BE2C (cell line): ENCODE data around the gene ASPG.

Experiments used
- DNase-seq: peaks from one replicate; pipeline ENCODE4 v3.0.0-alpha.2; 2020
- H3K27me3 ChIP-seq: fragments of 250-450 bp; sonication (Bioruptor Pico); 2 replicates; pipeline ENCODE4 v1.5.1; 2020; ENCODE audit warnings: mild to moderate bottlenecking
- H3K36me3 ChIP-seq: fragments of 250-450 bp; sonication (Bioruptor Pico); 2 replicates; pipeline ENCODE4 v1.5.1; 2020; ENCODE audit warnings: mild to moderate bottlenecking
- H3K4me1 ChIP-seq: fragments of 250-450 bp; sonication (Bioruptor Pico); 2 replicates; pipeline ENCODE4 v1.5.1; 2020
- H3K4me3 ChIP-seq: 2 replicates; pipeline ENCODE4 v1.5.1; 2011; ENCODE audit warnings: low read depth, low read length
- H3K9me3 ChIP-seq: fragments of 250-450 bp; sonication (Bioruptor Pico); 2 replicates; pipeline ENCODE4 v1.5.1; 2020
- TF ChIP-seq, protein P1 (sequence below): IDR thresholded peaks from 2 replicates; pipeline ENCODE4 v1.5.1; 2012; ENCODE audit warnings: mild to moderate bottlenecking, low read depth, low read length

Gene ASPG

DNA sequence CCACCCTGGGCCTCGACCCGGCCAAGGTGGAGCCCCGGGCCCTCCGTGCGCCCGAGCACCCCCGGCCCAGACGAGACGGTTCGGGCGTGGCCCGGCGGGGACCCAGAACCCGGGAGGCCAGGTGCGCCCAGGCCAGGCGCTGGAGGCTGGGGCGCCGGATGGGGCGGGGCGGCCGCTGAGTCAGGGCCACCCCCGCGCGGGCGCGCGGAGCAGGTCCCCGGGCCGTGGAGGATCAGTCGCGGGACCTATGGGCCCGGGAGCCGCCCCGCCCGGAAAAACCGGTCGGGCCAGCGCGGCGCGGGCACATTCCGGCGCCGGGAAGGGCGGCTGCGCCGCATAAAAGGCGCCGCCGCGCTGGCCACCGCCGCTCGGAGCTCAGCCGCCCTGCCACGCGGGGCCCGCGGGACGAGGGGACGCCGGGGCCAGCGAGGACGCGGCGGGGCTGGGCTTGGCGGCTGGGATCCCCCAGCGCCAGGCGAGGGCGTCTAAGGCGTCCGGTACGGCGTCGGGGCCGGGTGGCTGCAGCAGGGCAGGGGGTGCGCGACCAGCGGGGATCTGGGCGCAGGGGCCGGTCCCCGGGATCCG, 31.3 kb downstream of the ASPG start:
- no peaks in the 10 kb centered on the region for H3K9me3 ChIP-seq
- peaks cover 21% of the 10 kb centered on the region for H3K27me3 ChIP-seq
- TF ChIP-seq, protein P1, sequence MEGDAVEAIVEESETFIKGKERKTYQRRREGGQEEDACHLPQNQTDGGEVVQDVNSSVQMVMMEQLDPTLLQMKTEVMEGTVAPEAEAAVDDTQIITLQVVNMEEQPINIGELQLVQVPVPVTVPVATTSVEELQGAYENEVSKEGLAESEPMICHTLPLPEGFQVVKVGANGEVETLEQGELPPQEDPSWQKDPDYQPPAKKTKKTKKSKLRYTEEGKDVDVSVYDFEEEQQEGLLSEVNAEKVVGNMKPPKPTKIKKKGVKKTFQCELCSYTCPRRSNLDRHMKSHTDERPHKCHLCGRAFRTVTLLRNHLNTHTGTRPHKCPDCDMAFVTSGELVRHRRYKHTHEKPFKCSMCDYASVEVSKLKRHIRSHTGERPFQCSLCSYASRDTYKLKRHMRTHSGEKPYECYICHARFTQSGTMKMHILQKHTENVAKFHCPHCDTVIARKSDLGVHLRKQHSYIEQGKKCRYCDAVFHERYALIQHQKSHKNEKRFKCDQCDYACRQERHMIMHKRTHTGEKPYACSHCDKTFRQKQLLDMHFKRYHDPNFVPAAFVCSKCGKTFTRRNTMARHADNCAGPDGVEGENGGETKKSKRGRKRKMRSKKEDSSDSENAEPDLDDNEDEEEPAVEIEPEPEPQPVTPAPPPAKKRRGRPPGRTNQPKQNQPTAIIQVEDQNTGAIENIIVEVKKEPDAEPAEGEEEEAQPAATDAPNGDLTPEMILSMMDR = no peak
- no peaks in the 10 kb centered on the region for H3K4me1 ChIP-seq
- H3K36me3 ChIP-seq = no peaks in the 10 kb centered on the region
- peak overlapping the region; percentile 26 for H3K4me3 ChIP-seq
- peak; percentile 13 for DNase-seq

DNA sequence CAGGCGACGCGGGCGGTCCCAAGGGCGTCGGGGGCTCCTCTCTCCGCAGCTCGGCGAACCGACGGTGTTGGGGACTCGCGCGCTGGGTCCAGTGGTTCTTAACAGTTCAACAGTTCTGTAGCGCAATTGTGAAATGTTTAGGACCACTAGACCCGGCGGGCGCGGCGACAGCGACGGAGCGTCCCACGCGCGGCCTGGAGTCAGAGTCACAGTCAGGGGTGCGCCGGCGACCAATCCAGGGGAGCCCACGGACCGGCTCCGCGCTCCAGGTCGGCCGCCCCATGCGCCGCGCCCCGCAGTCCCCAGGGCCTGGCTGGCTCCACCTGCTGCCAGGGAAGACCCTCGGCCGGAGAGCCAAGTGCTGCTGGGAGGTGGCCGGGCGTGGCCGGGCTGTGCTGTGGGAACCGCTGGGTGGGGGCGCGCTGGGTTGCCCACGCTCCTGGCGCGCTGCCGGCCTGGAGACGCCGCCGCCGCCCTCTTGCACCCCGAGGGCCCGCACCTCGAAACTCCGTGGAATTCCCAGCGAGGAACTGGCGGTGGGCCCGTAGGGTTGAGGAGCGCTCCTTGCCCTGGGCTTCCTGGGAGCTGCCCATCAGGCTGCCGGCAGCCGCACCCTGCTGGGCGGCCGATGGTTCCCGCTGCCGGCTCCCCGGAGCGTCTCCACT, 32.0 kb downstream of the ASPG start:
- Histone ChIP-seq H3K9me3 (no peaks in the 10 kb centered on the region), H3K4me3 (no peak overlapping the region), H3K27me3 (peaks cover 21% of the 10 kb centered on the region), H3K4me1 (no peaks in the 10 kb centered on the region), H3K36me3 (no peaks in the 10 kb centered on the region)
- DNase-seq = peak; percentile 12
- TF ChIP-seq, protein P1 = no peak

DNA sequence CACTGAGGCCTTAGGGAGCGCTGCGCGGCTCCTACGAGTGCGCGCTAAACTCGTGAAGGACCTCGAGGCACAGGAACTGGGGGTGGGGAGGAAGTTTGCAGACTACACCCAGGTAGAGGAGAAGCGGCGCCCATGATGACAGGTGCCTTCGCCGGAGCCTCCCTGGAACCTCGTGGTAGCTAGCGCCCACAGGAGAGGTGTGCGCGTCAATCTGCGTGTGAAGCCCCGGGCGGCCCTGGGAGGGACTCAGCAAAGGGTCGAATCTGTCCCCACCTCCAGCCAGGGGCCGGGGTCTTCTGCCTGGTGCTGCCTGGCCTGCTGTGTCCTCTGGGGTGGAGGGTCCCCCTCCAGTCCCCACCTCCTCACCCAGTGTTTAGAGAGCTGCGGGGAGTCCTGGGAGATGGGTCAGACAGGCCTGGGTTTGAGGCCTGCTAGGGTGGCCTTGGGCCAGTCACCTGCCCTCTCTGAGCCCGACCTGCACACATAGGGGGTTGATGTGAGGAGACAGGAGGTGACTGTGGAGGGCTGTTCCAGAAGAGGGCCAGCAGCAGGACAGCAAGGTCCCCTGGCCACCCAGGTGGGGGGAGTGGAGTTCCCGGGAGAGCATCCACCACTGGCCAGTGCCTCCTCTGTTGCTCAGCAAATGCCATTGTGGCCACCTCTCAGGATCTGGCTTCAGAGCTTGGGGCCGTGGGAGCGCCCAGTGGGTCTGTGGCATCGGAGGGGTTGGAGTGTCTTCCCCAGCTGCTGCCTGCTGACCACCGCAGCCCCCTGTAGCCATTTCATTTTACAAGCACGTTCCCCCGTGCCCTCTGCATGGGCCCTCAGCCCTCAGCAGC, 32.7 kb downstream of the ASPG start:
- no peak overlapping the region for H3K4me3 ChIP-seq
- peak; percentile 9 for DNase-seq
- TF ChIP-seq, protein P1 = no peak

DNA sequence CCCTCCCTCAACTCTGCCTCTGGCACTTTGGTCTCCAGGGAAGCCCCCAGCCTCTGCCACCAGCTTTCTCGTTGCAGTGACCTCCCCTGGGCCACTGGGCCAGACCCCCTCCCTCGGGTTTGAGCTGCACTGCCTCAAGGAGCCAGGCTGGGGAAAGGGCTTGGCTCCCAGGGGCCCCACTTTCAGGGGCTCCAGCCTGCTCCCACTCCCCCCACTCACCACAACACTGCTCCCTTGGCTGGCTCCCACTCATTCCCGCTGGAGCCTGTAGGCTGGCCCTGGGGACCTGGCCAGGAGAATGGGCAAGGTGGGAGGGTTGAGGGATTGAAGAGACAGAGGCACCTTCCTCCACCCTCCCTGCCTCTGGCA, 33.6 kb downstream of the ASPG start:
- Histone ChIP-seq H3K36me3 (no peaks in the 10 kb centered on the region), H3K27me3 (peaks cover 21% of the 10 kb centered on the region), H3K4me3 (no peak overlapping the region), H3K9me3 (peaks cover 2% of the 10 kb centered on the region; the same call in 1 of the 2 replicates), H3K4me1 (no peaks in the 10 kb centered on the region)
- TF ChIP-seq, protein P1 = no peak
- no peak for DNase-seq

More for the DNA sequence above, 32.7 kb downstream of the ASPG start:
- Histone ChIP-seq H3K9me3 (no peaks in the 10 kb centered on the region), H3K36me3 (no peaks in the 10 kb centered on the region), H3K27me3 (peaks cover 21% of the 10 kb centered on the region), H3K4me1 (no peaks in the 10 kb centered on the region)

DNA sequence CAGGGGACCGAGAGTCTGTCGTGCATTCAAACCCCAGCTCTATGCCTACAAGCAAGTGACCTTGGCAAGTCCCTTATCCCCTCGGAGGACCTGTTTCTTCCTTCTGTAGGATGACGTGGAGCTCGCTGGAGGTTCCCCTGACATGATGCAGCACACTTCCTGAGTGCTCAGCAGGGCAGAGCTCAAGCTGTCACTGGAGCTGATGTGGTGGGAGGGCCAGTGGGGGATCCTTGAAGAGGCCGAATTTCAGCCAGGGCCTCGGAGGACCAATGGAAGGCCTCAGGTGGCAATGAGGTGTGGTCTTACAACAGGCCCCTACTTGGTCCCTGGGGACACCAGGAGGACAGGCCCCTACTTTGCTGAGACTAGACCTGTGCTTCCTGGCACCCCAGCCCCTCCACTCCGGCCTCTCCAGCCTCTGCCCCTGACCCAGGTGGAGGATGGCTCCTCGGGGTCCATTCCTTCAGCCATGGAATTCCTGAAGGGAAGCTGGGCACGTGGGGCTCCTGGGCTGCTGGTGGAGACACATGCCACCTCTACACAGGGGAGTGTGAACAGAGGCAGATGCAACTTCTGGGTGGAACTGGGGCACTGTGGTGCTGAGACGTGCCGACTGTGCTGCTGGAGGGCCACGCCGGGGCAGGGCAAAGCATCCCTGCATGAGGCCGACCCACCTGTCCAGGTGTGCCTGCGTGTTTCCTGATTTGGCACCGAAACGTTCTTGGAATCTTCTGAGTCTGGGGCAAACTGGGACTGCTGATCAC, 34.2 kb downstream of the ASPG start:
- no peak for DNase-seq
- H3K36me3 ChIP-seq = no peaks in the 10 kb centered on the region
- H3K9me3 ChIP-seq = peaks cover 2% of the 10 kb centered on the region; the same call in 1 of the 2 replicates
- no peaks in the 10 kb centered on the region for H3K4me1 ChIP-seq
- TF ChIP-seq, protein P1 = no peak
- H3K27me3 ChIP-seq = peaks cover 21% of the 10 kb centered on the region
- H3K4me3 ChIP-seq = no peak overlapping the region
